MG63 (cell line): ENCODE measurements around the gene UBQLN4. TPM values are rescaled to one million over a fixed set of nuclear protein-coding genes. Genes with fewer than 3 reads are reported as not detected.

ENCODE experiments used
- DNase-seq: peaks from one replicate; pipeline ENCODE4 v3.0.0-alpha.2; 2020
- H3K27me3 ChIP-seq: fragments of 250-450 bp; sonication (Bioruptor Pico); 2 replicates; pipeline ENCODE4 v1.5.1; 2020; ENCODE audit warnings: mild to moderate bottlenecking, moderate library complexity
- H3K36me3 ChIP-seq: fragments of 250-450 bp; sonication (Bioruptor Pico); 2 replicates; pipeline ENCODE4 v1.5.1; 2020; ENCODE audit warnings: mild to moderate bottlenecking, moderate library complexity
- H3K4me3 ChIP-seq: fragments of 250-450 bp; sonication (Bioruptor Pico); 2 replicates; pipeline ENCODE4 v1.5.1; 2020; ENCODE audit warnings: mild to moderate bottlenecking, moderate library complexity
- H3K9me3 ChIP-seq: fragments of 250-450 bp; sonication (Bioruptor Pico); 2 replicates; pipeline ENCODE4 v1.5.1; 2020; ENCODE audit warnings: mild to moderate bottlenecking, moderate library complexity
- total RNA-seq: library from RNA; depleted of rRNA; stranded (reverse); fragments of >200 nt; shearing (Covaris generic); gene quantifications from 2 replicates; pipeline ENCODE4 v1.2.3, GENCODE V29; 2014; ENCODE audit warnings: low replicate concordance

The UBQLN4 gene
- total RNA-seq, 1 experiment from 2014 or later: 40.3 TPM

- Histone ChIP-seq H3K9me3 (no peaks in the 10 kb centered on the region), H3K4me3 (no peak overlapping the region; the same call in 1 of the 2 replicates), H3K36me3 (no peaks in the 10 kb centered on the region), H3K27me3 (no peaks in the 10 kb centered on the region)
- DNase-seq: no peak
These were observed 30.5 kb upstream of the UBQLN4 start for GRCh38 chr1:156083800-156084790.

GRCh38 chr1:156082309-156083091, 28.9 kb upstream of the UBQLN4 start, which contains the start of gene MEX3A:
Gene MEX3A, minus strand, starts transcription at chr1:156082465. Its CDS starts 467 bp downstream, at chr1:156081998.
- peak; percentile 83 for DNase-seq
- Histone ChIP-seq H3K4me3 (peak within 1 kb of the TSS; percentile 68), H3K36me3 (no peaks in the 10 kb centered on the region), H3K9me3 (no peaks in the 10 kb centered on the region), H3K27me3 (no peaks in the 10 kb centered on the region)

GRCh38 chr1:156081917-156082308, 28.3 kb upstream of the UBQLN4 start:
- DNase-seq: no peak
- Histone ChIP-seq H3K4me3 (peak overlapping the region; percentile 68), H3K27me3 (no peaks in the 10 kb centered on the region), H3K36me3 (peaks cover 4% of the 10 kb centered on the region; the same call in 1 of the 2 replicates), H3K9me3 (no peaks in the 10 kb centered on the region)

- no peak for DNase-seq
- Histone ChIP-seq H3K9me3 (no peaks in the 10 kb centered on the region), H3K4me3 (peak overlapping the region; percentile 68), H3K27me3 (no peaks in the 10 kb centered on the region), H3K36me3 (peaks cover 4% of the 10 kb centered on the region; the same call in 1 of the 2 replicates)
These were observed 27.8 kb upstream of the UBQLN4 start for GRCh38 chr1:156081180-156081916.

- Histone ChIP-seq H3K36me3 (peaks cover 4% of the 10 kb centered on the region; the same call in 1 of the 2 replicates), H3K27me3 (no peaks in the 10 kb centered on the region), H3K9me3 (no peaks in the 10 kb centered on the region), H3K4me3 (peak overlapping the region; percentile 68)
- no peak for DNase-seq
These were observed 27.2 kb upstream of the UBQLN4 start for GRCh38 chr1:156080863-156081179.

- DNase-seq: no peak
- Histone ChIP-seq H3K27me3 (no peaks in the 10 kb centered on the region), H3K9me3 (no peaks in the 10 kb centered on the region), H3K36me3 (peaks cover 6% of the 10 kb centered on the region; the same call in 1 of the 2 replicates), H3K4me3 (peak overlapping the region; percentile 68; the same call in 1 of the 2 replicates)
These were observed 26.8 kb upstream of the UBQLN4 start for GRCh38 chr1:156080241-156080862.

GRCh38 chr1:156079762-156080161, 26.2 kb upstream of the UBQLN4 start:
- no peaks in the 10 kb centered on the region for H3K9me3 ChIP-seq
- H3K27me3 ChIP-seq: no peaks in the 10 kb centered on the region
- peaks cover 9% of the 10 kb centered on the region; the same call in 1 of the 2 replicates for H3K36me3 ChIP-seq
- no peak for DNase-seq
- no peak overlapping the region for H3K4me3 ChIP-seq

- Histone ChIP-seq H3K4me3 (no peak overlapping the region), H3K9me3 (no peaks in the 10 kb centered on the region), H3K27me3 (no peaks in the 10 kb centered on the region), H3K36me3 (peaks cover 9% of the 10 kb centered on the region; the same call in 1 of the 2 replicates)
- DNase-seq: no peak
These were observed 25.1 kb upstream of the UBQLN4 start for GRCh38 chr1:156078728-156079127.

GRCh38 chr1:156077430-156077760, 23.8 kb upstream of the UBQLN4 start:
- Histone ChIP-seq H3K36me3 (peaks cover 9% of the 10 kb centered on the region; the same call in 1 of the 2 replicates), H3K4me3 (no peak overlapping the region), H3K27me3 (no peaks in the 10 kb centered on the region), H3K9me3 (no peaks in the 10 kb centered on the region)
- DNase-seq: no peak

GRCh38 chr1:156076609-156077429, 23.2 kb upstream of the UBQLN4 start:
- DNase-seq: no peak
- H3K4me3 ChIP-seq: no peak overlapping the region
- H3K27me3 ChIP-seq: no peaks in the 10 kb centered on the region
- H3K36me3 ChIP-seq: peaks cover 9% of the 10 kb centered on the region; the same call in 1 of the 2 replicates
- H3K9me3 ChIP-seq: no peaks in the 10 kb centered on the region

- H3K9me3 ChIP-seq: no peaks in the 10 kb centered on the region
- H3K4me3 ChIP-seq: no peak overlapping the region
- no peak for DNase-seq
- H3K27me3 ChIP-seq: no peaks in the 10 kb centered on the region
- H3K36me3 ChIP-seq: peaks cover 9% of the 10 kb centered on the region; the same call in 1 of the 2 replicates
These were observed 22.2 kb upstream of the UBQLN4 start for GRCh38 chr1:156075775-156076204.

- H3K36me3 ChIP-seq: peaks cover 9% of the 10 kb centered on the region; the same call in 1 of the 2 replicates
- no peak overlapping the region for H3K4me3 ChIP-seq
- no peaks in the 10 kb centered on the region for H3K27me3 ChIP-seq
- H3K9me3 ChIP-seq: no peaks in the 10 kb centered on the region
- no peak for DNase-seq
These were observed 21.6 kb upstream of the UBQLN4 start for GRCh38 chr1:156075162-156075561.

- peaks cover 9% of the 10 kb centered on the region; the same call in 1 of the 2 replicates for H3K36me3 ChIP-seq
- H3K27me3 ChIP-seq: no peaks in the 10 kb centered on the region
- no peak for DNase-seq
- no peak overlapping the region for H3K4me3 ChIP-seq
- no peaks in the 10 kb centered on the region for H3K9me3 ChIP-seq
These were observed 21.1 kb upstream of the UBQLN4 start for GRCh38 chr1:156074661-156075060.

- Histone ChIP-seq H3K27me3 (no peaks in the 10 kb centered on the region), H3K36me3 (peaks cover 9% of the 10 kb centered on the region; the same call in 1 of the 2 replicates), H3K9me3 (no peaks in the 10 kb centered on the region), H3K4me3 (no peak overlapping the region)
- DNase-seq: no peak
These were observed 20.1 kb upstream of the UBQLN4 start for GRCh38 chr1:156073740-156074139.

- Histone ChIP-seq H3K4me3 (no peak overlapping the region), H3K27me3 (no peaks in the 10 kb centered on the region), H3K9me3 (no peaks in the 10 kb centered on the region), H3K36me3 (peaks cover 9% of the 10 kb centered on the region; the same call in 1 of the 2 replicates)
- DNase-seq: no peak
These were observed 19.6 kb upstream of the UBQLN4 start for GRCh38 chr1:156073110-156073687.
